Fibroblast of skin of scalp (primary cell): Measurements from ENCODE around the gene SFMBT2.

Experiments used
- DNase-seq: peaks from one replicate; pipeline ENCODE4 v3.0.0-alpha.2; 2013

Gene SFMBT2

DNA sequence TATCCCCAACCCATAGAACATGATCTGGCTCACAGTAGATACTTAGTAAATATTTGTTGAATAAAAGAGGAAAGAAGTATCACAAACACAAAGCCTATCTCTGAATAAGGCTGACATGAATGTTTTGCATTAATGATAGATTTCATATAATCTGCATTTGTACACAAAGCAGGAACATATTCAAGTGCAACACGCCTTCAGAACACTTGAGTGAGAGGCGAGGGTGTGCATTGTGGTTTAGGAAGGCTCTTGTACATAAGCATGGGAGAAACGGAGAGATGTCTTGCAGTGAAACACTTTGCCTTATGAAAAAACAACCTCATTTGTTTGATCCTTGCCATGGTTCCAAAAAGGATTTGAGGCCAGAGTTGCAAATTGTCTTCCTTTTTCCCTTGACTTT, 14.1 kb upstream of the SFMBT2 start:
- no peak for DNase-seq

DNA sequence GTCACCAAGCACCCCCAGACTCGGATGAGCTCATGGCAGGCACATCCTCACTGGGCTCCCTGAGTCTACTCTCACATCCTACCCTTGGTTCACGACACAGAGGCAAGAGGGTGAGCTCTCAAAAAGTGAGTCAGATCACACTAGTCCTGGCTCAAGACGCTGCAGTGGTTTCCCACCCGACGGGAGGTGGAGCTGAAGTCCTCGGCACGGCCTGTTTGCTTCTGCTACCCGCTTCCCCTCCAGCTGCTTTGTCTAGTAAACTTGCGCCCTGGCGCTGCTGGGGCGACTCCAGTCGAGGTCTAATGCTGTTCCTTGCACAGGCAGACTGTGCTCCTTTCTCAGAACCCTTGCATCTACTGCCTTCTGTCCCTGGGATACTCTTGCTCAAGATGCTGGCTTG, 13.5 kb upstream of the SFMBT2 start:
- DNase-seq: no peak

DNA sequence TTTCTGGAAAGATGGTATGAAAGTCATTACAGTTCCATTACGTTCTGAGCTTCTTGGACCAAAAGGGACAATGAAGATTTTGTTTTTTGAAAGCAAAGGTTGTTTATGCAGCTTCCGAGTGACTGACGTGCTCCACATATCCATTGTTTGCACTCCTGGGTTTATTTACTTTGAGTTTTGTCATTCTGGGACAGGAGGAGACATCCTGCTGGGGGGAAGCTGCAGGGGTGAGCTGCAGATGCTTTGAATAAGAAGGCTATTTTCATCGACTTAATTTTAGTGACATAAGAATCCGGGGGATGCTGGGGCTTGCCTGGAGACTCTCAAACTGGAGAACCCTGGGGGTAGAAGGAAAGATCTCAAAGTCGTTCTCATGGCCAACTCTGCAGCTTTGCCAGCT, 12.7 kb upstream of the SFMBT2 start:
- DNase-seq: no peak

DNA sequence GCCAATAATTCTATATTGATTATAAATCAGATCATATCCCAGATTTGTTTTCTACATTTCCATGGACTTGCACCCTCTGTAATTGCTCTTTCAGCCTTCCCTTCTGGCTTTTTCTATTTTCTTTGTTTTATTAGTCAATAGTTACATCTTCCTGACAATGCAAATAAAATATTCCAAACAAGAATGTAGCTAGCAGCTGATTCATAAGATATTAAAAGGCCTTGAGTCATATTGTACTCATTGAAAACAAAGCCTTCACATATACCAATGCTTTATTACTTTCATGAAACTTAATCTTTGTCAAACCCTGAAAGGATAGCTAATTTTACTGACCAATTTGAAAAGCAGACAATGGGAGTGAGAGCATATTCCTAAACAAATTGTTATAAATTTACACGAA, 10.7 kb upstream of the SFMBT2 start:
- no peak for DNase-seq

DNA sequence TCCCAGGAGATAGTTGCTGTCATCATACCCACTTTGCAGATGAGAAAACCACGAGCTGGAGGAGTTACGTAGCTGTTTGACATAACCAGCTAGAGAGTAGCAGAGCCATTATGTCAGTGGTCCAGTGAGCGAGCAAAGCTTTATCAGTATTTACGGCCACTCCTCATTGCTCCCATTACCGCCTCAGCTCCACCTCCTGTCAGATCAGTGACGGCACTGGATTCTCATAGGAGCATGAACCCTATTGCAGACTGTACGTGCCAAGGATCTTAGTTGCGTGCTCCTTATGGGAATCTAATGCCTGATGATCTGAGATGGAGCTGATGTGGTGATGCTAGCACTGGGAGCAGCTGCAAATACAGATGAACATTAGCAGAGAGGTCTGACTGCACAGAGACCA, 9.2 kb upstream of the SFMBT2 start:
- no peak for DNase-seq

DNA sequence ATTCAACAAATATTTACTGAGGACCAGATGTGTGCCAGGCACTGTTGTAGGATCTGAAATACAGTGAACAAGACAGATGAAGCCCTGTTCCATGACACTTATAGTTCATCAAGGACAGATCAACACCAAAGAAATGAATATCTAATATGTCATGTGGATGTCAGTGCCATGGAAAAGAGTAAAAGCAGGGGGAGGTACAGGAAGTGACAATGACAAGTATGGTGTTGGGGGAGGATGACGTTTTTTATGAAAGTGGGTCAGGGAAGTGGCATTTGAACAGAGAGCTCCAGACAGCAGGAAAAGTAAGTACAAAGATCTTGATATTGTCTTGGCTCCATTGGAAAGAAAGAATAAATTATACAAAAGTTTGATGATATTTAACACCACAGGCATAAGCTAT, 7.0 kb upstream of the SFMBT2 start:
- DNase-seq: no peak

DNA sequence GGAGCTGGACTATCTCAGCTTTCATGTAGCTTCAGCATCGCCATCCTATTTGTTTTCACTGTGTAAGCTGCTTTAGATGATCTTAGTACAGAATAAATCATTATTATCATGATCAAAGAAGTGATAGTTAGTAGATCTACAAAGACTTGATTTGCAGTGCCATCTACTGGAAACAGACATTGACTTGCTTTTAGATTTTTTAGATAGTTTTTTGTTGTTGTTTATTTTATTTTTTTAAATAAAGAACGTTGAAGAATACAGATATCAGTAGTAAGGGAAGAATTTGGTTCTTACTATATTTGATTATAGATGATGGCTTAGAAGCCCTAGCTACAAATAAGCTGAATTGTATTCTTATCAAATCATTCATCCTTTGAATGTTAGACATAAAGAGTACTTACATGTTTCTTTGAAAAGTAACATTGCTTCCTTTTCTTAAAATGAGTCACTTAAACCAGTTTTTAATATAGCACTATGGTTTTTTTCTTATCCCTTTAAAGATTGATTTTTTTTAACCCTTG, 6.3 kb upstream of the SFMBT2 start:
- peak; percentile 22 for DNase-seq

DNA sequence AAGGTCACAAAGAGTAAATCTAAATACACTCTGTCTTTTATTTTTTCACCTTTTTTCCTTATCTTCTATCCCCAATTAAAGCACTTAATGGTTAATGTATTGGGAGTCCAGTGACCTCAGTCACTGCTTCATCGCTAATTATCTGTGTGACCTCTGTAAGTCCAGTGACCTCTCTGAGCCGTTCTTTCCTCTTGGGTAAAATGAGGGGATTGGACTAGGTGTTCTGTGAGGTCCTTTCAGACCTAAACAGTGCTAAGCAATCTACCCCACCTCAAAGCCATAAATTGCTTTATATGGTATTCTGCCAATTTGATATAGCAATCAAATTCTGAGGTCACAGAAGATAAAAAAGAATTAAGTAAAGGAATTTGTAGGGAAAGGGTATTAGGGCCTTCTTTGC, 3.9 kb upstream of the SFMBT2 start:
- DNase-seq: no peak

DNA sequence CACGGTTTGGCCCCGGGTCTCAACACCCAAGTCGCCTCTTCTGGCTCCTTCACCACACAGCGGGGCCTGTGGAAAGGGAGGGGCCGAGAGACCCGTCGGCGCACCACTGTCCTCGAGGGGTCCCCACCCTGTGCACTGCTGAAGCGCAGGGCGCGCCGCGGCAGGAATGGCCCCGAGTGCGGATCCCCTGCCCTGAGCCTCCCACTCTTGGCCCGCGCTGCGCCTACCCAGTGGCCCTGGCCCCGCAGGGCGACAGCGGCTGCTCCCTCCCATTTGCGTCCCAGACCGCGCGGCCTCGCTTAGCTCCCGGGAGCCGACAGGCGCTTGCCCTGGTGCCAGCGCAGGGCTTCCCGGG, 2.1 kb upstream of the SFMBT2 start:
- DNase-seq: no peak

DNA sequence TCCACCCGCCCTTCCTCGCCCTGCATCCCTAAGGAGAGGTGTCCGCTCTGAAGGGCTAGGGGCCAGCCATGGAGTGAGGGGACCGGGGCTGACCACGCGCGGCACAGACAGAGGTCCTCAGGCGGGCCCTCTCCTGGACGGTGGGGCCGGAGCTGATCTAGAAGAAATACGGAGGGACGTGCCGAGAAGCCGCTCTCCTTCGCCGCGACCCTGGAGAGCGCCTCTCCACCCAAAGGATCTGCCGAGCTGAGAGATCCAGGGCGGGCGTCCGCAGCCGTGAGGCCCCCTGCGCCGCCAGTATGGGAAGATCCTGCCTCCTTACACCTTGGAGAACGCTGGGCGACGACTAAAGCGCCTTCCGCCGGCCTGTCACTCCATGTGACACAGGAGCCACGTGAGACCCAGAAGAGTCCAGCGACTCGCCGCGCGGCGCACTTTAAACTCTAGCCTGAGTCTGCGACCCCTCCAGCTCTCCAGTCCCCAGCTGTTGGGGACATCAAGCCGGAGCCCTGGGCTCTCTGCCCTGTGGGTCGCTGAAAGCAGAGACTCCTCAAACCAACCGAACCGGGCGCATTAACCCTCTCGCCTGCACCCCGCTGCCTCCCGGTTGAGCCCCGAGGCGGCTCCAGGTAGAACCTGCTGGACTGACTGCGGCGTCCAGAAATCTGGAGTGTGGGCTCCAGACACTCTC, 1.5 kb upstream of the SFMBT2 start:
- no peak for DNase-seq

DNA sequence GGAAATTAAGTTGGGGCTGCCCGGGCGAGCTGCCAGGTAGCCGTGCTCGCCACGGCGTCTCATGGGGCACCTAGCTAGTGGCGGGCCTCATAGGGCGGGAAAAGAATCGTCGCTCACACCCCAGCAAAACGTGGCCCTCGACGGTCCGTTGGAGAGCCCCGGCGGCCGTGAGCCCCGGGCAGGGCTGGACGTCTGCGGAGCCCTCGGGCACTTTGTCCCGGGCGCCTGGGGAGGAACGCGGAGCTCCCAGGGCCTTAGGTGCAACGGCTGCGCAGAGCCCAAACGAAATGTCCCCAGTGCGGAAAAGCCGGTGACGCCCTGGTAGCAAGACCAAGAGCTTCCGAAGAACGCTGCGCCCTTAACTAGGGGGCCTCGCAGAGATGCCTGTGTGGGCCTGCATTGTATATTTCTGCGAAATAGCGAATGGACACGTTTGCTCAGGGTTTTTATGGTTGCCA, 866 bp upstream of the SFMBT2 start:
- no peak for DNase-seq

DNA sequence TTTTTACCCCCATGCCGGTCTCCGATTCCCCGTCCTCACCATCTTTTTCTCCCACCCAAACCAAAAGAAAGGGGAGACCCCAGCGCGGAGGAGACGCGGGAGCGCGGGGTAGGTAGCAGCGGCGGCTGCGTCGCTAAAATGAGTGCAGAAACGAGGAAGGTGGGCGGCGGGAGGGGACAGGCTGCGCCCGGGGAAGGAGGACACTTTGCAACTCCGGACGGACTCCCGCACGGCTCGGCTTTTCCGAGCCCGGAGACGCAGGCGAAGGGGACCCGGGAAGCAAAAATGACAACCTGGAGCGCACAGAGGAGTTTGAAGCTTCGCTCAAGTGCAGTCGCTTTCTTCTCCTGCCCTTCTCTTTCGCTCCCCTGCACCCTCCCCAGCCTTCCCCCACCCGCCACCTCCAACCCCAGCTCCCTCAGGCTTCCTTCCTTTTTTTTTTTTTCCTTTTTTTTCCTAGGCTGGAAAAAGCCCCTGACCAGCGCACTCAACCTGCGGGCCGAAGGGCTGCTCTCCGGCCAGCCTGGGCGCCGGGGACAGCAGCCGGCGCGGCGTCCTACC, 453 bp downstream of the SFMBT2 start:
- DNase-seq: no peak

DNA sequence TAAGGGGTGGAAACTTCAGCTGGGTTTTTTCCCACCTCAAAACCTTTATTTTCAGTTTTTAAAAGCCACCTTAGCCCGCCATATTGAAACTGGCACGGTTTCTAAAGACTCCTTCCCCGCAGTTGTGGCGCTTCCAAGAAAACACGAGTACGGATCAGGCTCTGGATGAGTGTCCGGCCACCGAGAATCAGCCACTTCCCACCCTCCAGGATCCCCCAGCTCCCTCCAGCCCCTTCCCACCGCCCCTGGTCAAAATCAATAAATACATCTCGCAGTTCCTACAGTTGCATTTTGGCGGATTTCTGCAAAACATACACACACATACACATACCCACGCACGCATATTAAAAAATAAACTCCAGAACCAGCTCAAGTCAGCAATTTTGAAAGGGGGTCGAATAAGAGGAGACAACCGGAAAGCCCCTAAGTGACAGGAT, 1.1 kb downstream of the SFMBT2 start:
- DNase-seq: no peak

DNA sequence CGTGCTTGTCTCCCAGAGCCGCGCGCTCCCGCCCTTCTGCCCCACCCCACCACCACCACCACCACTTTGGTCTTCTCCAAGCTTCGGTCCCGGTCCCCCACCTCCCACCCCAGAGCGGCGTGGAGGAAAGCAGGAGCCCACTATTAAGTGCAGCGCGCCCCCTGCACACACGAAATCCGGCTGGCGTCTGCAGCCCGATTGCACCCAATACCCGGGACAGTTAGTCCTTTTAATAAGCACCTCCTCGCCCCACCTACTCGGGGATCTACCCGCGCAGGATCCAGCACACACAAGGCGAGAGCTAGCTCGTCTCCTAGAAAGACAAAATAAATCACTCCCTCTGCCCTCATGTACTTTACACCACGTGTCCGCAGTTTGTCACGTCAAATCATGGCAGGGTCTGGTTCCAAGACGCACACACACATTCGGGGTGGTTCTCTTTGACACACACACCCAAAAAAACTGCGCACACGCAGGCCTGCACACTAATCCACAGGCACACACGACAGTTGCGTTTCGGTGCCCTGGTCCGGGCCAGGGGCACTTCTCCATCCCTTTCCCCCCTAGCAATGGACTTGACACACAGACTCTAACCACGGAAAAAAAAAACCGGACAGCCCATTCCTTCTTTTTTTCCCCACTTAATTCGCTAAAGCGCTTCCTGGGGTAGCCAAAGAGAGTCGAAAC, 1.6 kb downstream of the SFMBT2 start:
- DNase-seq: no peak

DNA sequence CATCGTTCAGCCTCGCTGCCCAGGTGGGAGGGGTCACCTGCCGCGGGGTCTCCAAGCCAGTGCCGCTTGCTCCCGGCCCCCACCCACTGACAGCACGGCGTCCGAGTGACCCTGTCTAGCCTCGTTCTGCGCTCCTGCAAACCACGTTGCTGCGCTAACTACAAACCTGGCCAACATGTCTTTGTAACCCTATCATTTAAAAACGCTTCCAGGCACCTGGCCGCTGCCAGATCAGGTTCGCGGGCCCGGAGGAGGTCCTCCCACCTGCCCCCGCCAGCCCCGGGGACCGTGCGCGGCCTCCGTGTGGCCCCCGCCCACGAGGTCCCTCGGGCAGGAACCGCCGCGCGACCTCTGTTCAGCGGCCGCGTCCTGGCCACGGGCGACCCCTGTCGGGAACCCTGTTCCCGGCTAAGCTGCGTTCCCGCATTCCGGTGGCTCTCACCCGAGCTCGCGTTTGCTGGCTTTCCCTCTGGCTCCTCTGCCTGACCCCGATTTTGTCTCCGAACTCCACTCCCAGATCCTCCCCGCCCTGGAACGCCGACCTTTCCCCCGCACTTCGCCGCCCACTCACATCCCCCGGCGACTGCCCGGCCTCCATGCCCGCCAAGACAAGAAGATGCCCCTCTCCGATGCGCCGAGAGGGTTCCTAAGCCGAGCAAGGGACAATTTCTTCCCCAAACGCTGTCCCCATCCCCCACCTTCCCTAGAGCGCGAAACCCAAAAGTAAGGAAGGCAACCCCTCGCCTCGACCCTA, 2.4 kb downstream of the SFMBT2 start:
- DNase-seq: no peak

DNA sequence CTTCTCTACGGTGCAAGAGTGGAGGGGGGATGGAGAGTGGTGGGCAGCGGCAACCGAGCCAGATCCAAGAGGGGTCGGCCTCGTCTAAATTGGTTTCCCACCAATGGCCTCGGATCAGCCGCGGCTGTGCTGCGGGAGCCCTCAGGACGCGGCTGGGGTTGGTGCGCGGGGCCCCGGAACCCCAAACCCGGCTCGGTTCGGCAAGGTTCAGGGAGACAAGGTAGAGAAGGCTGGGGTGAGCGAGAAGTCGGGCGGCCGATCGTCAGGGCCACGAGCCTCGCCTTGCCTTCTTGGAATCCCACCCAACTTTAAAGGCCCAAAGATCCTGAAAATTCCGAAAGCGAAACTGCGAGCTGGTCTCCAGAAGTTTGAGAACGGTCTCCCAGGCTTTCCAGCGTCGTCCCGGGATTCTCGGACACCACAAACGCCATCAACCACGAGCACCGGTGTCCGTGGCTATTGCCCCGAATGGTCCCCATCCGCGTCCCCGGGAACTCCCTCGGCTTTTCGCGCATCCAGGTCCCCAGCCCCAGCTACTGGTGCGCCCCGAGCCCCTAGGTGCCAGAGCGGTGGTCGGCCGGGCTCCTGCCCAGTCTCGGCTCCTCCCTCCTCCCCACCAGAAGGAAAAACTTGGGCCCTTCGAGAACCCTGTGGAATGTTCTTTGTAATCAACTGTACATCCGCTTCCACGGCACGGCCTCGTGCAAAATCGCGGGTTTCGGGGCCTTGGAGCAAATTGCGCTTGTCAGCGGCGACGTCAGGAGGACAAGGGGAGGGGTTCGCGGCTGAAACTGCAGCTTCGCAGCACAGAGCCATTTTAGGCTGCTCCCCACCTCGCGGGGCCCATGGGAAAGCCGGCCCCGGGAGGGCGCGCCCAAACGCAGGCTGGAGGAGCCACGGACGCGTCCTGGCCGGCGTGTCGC, 3.2 kb downstream of the SFMBT2 start:
- DNase-seq: peak; percentile 20

DNA sequence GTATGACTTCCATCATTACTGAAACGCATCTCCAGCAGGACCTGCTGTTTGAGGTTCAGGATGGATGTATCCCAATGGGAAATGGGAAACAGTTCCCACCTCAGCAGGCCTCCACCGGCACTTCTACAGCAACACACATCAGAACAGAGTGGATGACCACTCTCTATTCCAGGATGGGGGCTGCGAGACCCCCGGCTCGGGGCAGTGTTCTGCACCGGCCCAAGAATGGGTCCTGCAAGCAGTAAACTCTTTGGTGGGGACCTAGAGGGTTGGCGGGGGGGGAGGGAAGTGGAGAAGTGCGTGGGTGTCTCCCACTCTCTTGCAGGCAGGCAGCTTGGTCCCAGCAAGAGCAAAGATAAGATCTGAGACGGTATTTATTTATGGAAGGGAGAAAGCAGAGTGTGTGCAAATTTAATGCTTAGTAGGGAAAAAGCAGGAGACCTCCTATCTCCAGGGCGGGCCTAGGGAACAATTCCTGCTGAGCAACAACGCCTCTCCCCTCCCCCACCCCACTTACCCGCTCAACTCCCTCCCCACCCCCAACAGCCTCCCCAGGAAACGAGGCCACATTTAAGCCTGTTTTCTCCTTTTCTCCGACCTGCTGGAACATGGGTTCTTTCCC, 4.0 kb downstream of the SFMBT2 start:
- DNase-seq: no peak

DNA sequence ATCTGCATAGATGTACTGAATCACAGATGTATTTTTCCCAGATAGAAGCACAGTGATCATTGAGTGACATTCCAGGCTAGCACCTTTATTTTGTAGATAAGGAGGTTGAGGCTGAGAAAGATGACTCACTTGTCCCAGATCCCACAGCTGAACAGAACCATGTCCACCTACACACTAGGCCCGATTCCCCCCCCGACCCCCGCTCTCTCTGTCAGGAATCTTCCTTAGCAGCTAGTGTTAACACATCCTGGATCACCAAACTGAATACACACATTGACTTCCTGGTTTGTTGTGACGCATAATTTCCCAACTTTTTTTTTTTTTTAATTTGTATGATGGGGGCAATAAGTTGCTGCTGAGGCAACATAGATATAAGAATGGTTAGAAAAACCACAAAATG, 5.2 kb downstream of the SFMBT2 start:
- no peak for DNase-seq

DNA sequence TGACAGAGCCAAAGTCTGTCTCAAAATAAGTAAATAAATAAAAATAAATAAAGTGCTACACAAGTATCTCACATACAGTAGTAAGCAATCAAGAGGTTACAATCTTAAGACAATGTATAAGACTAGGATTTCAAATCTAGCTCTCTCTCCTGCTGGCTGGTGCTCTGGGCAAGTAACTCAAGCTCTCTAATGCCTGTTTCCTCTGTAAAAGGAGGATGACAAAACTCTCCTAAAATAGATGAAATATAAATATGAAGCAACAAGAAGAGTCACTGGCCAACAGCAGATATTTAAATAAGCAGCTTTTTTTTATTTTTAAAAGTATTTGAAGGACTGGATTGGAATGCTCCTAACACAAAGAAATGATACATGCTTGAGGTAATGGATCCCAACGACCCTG, 7.2 kb downstream of the SFMBT2 start:
- DNase-seq: no peak

DNA sequence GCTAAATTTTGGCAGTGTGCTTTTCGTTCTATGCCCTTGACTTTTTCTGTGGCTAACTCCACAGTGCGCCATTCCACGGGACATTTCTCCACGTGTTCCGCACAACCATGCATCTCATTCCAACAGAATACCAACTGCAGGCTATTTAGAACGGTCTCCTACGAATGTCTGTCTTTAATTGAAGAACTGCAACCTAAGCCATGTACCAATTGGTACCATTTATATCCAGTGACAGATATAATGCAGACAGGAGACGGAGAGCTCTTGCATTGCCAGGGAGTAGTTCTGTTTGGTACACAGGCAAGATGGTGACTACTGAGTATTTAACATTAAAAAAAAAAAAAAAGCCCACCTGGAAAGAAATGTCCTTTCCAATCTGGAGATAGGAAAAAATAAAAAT, 9.1 kb downstream of the SFMBT2 start:
- no peak for DNase-seq

DNA sequence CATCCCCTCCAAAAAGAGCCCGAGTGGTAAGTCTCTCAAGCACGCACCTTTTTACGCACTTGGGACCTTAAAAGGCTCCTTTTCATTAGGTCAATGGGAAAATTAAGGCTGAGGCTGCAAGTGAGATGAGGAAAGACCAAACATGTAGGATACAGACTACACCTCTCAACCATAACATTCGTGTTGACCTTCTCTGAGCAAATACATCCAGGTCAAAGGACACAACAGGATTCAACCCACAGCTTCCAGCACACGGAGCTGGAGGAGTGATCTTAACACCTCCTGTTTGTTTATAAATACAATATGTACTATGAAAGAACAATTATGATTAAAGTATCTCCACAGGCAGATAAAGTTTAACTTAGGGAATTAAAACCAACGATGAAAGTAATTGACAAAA, 9.7 kb downstream of the SFMBT2 start:
- no peak for DNase-seq
